Endometrial microvascular endothelial cells (primary cell): ENCODE measurements around the gene MDM4. TPM values are rescaled to one million over a fixed set of nuclear protein-coding genes. Genes with fewer than 3 reads are reported as not detected.
"Not testable (repeated sequence)": the region's sequence is repeated elsewhere in the genome, so short reads cannot be mapped to it uniquely, and the experiment has no call there.

Experiments used
- in situ Hi-C: cut with HindIII; loops from 2 replicates; pipeline ENCODE4 v1.10.0; 2017; ENCODE audit warnings: low sequenced_read_pairs, low pct_unique_long_range_greater_than_20kb; ENCODE audit errors: inconsistent ontology term
- total RNA-seq: library from RNA; depleted of rRNA; stranded (reverse); fragments of >200 nt; gene quantifications from one replicate; pipeline ENCODE4 v1.2.3, GENCODE V29; 2015; ENCODE audit errors: inconsistent ontology term

The MDM4 gene
- total RNA-seq, 1 donor from 2014 or later: 13.8 TPM

- in situ Hi-C loops: no loop called here
Measured at GRCh38 chr1:204507317-204508105, 8.7 kb upstream of the MDM4 start.

GRCh38 chr1:204509186-204509635 lies 7.0 kb upstream of the MDM4 start:
- in situ Hi-C loops: no loop called here

GRCh38 chr1:204511366-204511765 lies 4.8 kb upstream of the MDM4 start:
- in situ Hi-C loops: no loop called here

- in situ Hi-C loops: no loop called here
Measured at GRCh38 chr1:204513117-204513716, 3.0 kb upstream of the MDM4 start.

- in situ Hi-C loops: no loop called here
Measured at GRCh38 chr1:204514828-204515227, 1.4 kb upstream of the MDM4 start.

GRCh38 chr1:204517382-204517781 lies 1.2 kb downstream of the MDM4 start:
- in situ Hi-C loops: not testable (repeated sequence)

GRCh38 chr1:204520834-204521709 lies 4.9 kb downstream of the MDM4 start:
- in situ Hi-C loops: no loop called here

- in situ Hi-C loops: not testable (repeated sequence)
Measured at GRCh38 chr1:204521941-204522521, 5.8 kb downstream of the MDM4 start.

GRCh38 chr1:204523605-204524215 lies 7.5 kb downstream of the MDM4 start:
- in situ Hi-C loops: no loop called here

GRCh38 chr1:204524986-204525385 lies 8.8 kb downstream of the MDM4 start:
- in situ Hi-C loops: no loop called here

- in situ Hi-C loops: no loop called here
Measured at GRCh38 chr1:204528241-204528640, 12.0 kb downstream of the MDM4 start.

GRCh38 chr1:204528677-204529076 lies 12.5 kb downstream of the MDM4 start:
- in situ Hi-C loops: no loop called here

- in situ Hi-C loops: no loop called here
Measured at GRCh38 chr1:204529371-204529895, 13.2 kb downstream of the MDM4 start.

GRCh38 chr1:204530932-204531331 lies 14.7 kb downstream of the MDM4 start:
- in situ Hi-C loops: no loop called here

- in situ Hi-C loops: no loop called here
Measured at GRCh38 chr1:204532832-204533231, 16.6 kb downstream of the MDM4 start.

GRCh38 chr1:204541626-204542025 lies 25.4 kb downstream of the MDM4 start:
- in situ Hi-C loops: no loop called here

- in situ Hi-C loops: no loop called here
Measured at GRCh38 chr1:204544321-204544720, 28.1 kb downstream of the MDM4 start.

- in situ Hi-C loops: no loop called here
Measured at GRCh38 chr1:204545202-204545601, 29.0 kb downstream of the MDM4 start.

- in situ Hi-C loops: no loop called here
Measured at GRCh38 chr1:204545881-204546280, 29.7 kb downstream of the MDM4 start.
